ENCODE measurements around the gene TBX6. TPM values are rescaled to one million over a fixed set of nuclear protein-coding genes. Genes with fewer than 3 reads are reported as not detected.

TBX6 gene, protein sequence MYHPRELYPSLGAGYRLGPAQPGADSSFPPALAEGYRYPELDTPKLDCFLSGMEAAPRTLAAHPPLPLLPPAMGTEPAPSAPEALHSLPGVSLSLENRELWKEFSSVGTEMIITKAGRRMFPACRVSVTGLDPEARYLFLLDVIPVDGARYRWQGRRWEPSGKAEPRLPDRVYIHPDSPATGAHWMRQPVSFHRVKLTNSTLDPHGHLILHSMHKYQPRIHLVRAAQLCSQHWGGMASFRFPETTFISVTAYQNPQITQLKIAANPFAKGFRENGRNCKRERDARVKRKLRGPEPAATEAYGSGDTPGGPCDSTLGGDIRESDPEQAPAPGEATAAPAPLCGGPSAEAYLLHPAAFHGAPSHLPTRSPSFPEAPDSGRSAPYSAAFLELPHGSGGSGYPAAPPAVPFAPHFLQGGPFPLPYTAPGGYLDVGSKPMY
- 1 to 10 TPM in 1 of 4 donors, under 1 TPM in 3; 0.42 to 1.3 (median 0.67) TPM for total RNA-seq

DNA sequence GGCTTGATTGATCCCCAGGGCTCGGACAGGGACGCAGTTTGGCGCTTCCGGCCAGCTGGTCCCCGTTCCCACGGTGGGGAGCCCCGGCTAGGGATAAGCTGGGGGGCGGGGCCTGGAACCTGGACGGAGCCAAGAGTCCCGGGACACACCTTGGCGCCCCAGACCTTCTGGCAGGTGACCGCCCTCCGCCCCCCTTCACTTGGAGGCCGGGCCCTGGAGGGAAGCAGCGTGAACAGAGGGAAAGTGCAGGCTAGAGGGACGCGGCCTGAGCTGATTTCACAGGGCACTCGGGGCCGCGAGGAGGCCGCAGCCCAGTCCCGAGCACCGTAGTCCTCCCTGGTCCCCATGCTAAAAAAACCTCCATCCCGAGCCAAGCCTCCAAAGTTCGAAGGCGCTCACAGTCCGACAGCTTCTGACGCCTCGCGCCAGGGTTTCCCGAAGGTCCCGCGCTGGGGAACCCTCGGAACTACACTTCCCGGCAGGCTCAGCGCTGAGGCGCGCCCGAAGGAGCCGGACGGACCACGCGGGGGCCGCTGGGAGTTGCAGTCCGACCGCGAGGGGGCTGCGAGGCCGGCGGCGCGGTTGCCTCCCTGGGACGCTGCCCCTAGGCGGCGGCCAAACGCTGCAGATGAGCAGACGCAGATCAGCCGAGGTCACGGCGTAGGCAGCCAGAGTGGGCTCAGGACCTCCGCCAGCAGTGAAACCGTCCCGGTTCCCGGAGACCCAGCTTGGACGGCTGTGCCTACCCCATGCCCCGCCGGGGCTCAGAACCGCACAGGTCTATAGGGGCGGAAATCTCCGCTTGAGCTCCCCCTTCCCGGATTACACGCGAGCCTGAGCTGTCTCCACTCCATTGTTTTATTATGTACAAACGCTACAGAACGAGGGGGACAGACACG lies at the start of gene TBX6:
TSS of gene TBX6 (minus strand) at position 451 of the 899 bp plus-strand sequence. CDS start 731 bp downstream, outside the sequence.
- intact Hi-C loops (cut with DNase I) = loop anchor here (10.0 kb wide), 1 partner anchor 313 kb away; the partner anchor contains the start of gene ZNF771
- H3K36me3 ChIP-seq = peaks cover 0 to 22% (median 19%) of the 10 kb centered on the region in 4 donors
- TF ChIP-seq POLR2A (IDR thresholded peaks at IDR 0.05; ENCODE audit: low read depth) (no peak), POLR2AphosphoS5 (IDR thresholded peaks at IDR 0.05) (peak; percentile 68 to 82), EP300 (IDR thresholded peaks at IDR 0.05) (no peak)
- TF ChIP-seq, protein P1, sequence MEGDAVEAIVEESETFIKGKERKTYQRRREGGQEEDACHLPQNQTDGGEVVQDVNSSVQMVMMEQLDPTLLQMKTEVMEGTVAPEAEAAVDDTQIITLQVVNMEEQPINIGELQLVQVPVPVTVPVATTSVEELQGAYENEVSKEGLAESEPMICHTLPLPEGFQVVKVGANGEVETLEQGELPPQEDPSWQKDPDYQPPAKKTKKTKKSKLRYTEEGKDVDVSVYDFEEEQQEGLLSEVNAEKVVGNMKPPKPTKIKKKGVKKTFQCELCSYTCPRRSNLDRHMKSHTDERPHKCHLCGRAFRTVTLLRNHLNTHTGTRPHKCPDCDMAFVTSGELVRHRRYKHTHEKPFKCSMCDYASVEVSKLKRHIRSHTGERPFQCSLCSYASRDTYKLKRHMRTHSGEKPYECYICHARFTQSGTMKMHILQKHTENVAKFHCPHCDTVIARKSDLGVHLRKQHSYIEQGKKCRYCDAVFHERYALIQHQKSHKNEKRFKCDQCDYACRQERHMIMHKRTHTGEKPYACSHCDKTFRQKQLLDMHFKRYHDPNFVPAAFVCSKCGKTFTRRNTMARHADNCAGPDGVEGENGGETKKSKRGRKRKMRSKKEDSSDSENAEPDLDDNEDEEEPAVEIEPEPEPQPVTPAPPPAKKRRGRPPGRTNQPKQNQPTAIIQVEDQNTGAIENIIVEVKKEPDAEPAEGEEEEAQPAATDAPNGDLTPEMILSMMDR (IDR thresholded peaks at IDR 0.05) = peak; percentile 81 to 96 (median 84)
- DNase-seq (ENCODE audit: extremely low spot score) = peak; percentile 98
- H3K27me3 ChIP-seq = no peaks in the 10 kb centered on the region
- peak within 1 kb of the TSS; percentile 56 to 62 (median 60) for H3K4me3 ChIP-seq
- peaks cover 0 to under 1% (median under 1%) of the 10 kb centered on the region in 4 donors for H3K9me3 ChIP-seq
- peak within 1 kb of the TSS; percentile 80 to 97 (median 94) for H3K27ac ChIP-seq (replicated peaks in 1 of 4)
- 0% methylated on average over 27 of the region's 76 CpGs for WGBS
- peaks cover 40 to 61% (median 56%) of the 10 kb centered on the region in 4 donors for H3K4me1 ChIP-seq

DNA sequence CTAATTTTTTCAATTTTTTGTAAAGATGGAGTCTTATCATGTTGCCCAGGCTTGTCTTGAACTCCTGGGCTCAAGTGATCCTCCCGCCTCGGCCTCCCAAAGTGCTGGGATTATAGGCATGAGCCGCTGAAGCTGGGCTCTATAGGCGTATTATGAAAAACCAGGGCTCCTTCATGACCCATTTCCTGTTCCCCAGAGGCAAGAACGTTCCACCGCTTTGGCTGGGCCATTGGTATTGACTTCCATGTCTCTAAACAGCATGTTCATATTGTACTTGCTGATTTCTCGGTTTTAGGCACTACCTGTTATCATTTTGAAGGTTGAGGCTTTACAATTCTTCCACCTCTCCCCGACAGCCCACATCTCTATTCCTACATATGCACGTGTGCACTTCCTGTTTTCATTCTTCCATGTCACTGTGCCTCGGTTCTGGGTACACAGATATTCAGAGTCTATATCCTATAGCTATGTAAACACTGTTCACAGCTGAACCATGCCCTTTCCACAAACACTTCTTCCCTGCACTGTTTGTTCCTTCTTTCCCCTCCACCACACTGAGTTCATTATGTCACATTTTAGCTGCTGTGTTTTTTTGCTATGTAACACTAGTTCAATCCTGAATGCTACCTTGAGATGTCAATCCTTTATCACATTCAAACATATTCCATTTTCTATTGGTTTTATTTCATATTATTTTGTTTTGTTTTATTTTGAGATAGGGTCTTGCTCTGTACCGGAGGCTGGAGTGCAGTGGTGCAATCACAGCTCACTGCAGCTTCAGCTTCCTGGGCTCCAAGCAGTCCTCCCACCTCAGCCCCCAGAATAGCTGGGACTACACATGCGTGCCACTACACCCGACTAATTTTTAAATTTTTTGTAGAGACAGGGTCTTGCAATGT lies 48.1 kb upstream of the TBX6 start:
- Histone ChIP-seq H3K4me3 (no peak overlapping the region), H3K9me3 (no peaks in the 10 kb centered on the region), H3K27ac (replicated peaks in 1 of 4) (no peak overlapping the region), H3K36me3 (no peaks in the 10 kb centered on the region), H3K4me1 (no peaks in the 10 kb centered on the region), H3K27me3 (no peaks in the 10 kb centered on the region)
- no peak for TF ChIP-seq POLR2AphosphoS5 (IDR thresholded peaks at IDR 0.05)
- no peak for TF ChIP-seq POLR2A (IDR thresholded peaks at IDR 0.05; ENCODE audit: low read depth)
- TF ChIP-seq, protein P1 (IDR thresholded peaks at IDR 0.05) = no peak
- TF ChIP-seq EP300 (IDR thresholded peaks at IDR 0.05) = no peak
- DNase-seq (ENCODE audit: extremely low spot score) = no peak
- intact Hi-C loops (cut with DNase I) = loop anchor here (10.0 kb wide), 1 partner anchor 345 kb away; no protein-coding TSS in a partner anchor
- WGBS = 75% methylated on average over 13 of the region's 13 CpGs

DNA sequence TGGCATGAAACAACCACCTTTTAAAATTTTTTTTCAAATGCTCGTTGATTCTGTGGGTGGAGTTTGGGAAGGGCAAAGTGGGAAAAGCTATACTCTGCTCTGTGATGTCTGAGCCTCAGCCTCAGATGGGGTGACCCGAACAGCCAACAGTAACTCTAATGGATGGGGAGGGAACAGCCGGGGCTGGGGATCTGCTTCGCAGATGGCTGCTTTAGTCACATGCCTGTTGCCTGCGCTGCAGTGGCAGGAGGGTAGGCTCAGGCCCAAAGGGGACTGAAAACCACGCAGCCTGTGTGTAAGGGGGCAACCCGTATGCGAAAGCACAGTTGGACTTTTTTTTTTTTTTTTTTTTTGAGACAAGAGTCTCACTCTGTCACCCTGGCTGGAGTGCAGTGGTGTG lies 46.2 kb upstream of the TBX6 start:
- Histone ChIP-seq H3K4me1 (no peaks in the 10 kb centered on the region), H3K27ac (replicated peaks in 1 of 4) (no peak overlapping the region), H3K36me3 (no peaks in the 10 kb centered on the region), H3K27me3 (no peaks in the 10 kb centered on the region), H3K9me3 (no peaks in the 10 kb centered on the region), H3K4me3 (no peak overlapping the region)
- TF ChIP-seq POLR2AphosphoS5 (IDR thresholded peaks at IDR 0.05) = no peak
- TF ChIP-seq, protein P1 (IDR thresholded peaks at IDR 0.05) = no peak
- no peak for TF ChIP-seq POLR2A (IDR thresholded peaks at IDR 0.05; ENCODE audit: low read depth)
- TF ChIP-seq EP300 (IDR thresholded peaks at IDR 0.05) = no peak
- 77% methylated on average over 8 of the region's 8 CpGs for WGBS
- no peak for DNase-seq (ENCODE audit: extremely low spot score)
- intact Hi-C loops (cut with DNase I) = no loop called here

DNA sequence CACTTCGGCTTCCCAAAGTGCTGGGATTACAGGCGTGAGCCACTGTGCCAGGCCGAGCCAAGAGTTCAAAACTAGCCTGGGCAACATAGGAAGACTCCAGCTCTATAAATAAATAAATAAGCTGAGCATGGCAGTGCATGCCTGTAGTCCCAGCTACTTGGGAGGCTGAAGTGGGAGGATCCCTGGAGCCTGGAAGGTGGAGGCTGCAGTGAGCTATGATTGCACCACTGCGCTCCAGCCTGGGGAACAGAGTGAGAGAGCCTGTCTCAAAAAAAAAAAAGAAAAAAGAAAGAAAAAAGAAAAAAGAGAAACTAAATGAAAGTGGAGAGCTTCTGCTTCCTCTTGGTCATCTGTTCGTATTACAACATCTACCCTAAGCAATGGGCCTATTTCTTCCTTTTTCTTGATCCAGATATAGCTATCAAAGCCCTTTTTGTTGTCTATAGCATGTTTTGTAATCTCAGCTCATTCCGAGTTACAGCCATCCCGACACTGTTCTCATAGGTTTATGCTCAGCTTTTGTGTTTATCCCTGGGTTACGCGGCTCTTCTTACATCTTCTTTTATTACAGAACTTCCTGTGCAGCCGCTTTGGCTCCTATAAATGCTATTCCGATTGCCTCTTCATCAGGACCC lies 45.4 kb upstream of the TBX6 start:
- H3K9me3 ChIP-seq = no peaks in the 10 kb centered on the region
- no peaks in the 10 kb centered on the region for H3K36me3 ChIP-seq
- H3K27ac ChIP-seq (replicated peaks in 1 of 4) = no peak overlapping the region
- no peak overlapping the region for H3K4me3 ChIP-seq
- peaks cover 0 to 6% (median 0%) of the 10 kb centered on the region in 4 donors for H3K4me1 ChIP-seq
- TF ChIP-seq, protein P1 (IDR thresholded peaks at IDR 0.05) = no peak
- TF ChIP-seq EP300 (IDR thresholded peaks at IDR 0.05) (no peak), POLR2AphosphoS5 (IDR thresholded peaks at IDR 0.05) (no peak)
- WGBS = 73% methylated on average over 11 of the region's 11 CpGs
- no peak for DNase-seq (ENCODE audit: extremely low spot score)
- H3K27me3 ChIP-seq = no peaks in the 10 kb centered on the region
- intact Hi-C loops (cut with DNase I) = no loop called here

Data from esophagus muscularis mucosa (tissue), 4 donors.